SK-N-SH (cell line): ENCODE measurements around the gene PHF21B. TPM values are rescaled to one million over a fixed set of nuclear protein-coding genes. Genes with fewer than 3 reads are reported as not detected.

Experiments used
- CTCF ChIA-PET: fragments of 300-600, 350-600 bp; formaldehyde crosslinking; extraction: SDS; loops from one replicate; lab custom pipeline; 2021; lab: Yijun Ruan, JAX
- POLR2A ChIA-PET: fragments of 350-600 bp; sonication (Branson Sonifier 250); formaldehyde crosslinking; extraction: SDS; loops from one replicate; lab custom pipeline; 2020; ENCODE audit warnings: antibody characterized with exemption, inconsistent platforms; lab: Yijun Ruan, JAX
- DNase-seq: peaks from one replicate; pipeline ENCODE4 v3.0.0; 2012
- H2AFZ ChIP-seq: fragments of 200-600 bp; sonication (generic); 2 replicates; pipeline ENCODE4 v1.8.1; 2016; ENCODE audit warnings: antibody characterized with exemption, mild to moderate bottlenecking, low read depth
- H3F3A ChIP-seq: fragments of 200-600 bp; sonication (generic); replicated peaks from 2 replicates; pipeline ENCODE3; 2016; ENCODE audit warnings: antibody characterized with exemption, mild to moderate bottlenecking; ENCODE audit not compliant: insufficient read depth
- H3K27ac ChIP-seq, 2 experiments: fragments of 200-500 bp in 1 of 2; fragments of 200-600 bp in 1 of 2; sonication (Bioruptor generic) in 1 of 2; sonication (generic), shearing (Covaris generic) in 1 of 2; 2 replicates each; pipeline versions ENCODE4 v1.5.1 to v1.6.1; 2014 to 2016; ENCODE audit warnings: low read depth in 2 of 2, inconsistent platforms in 1 of 2, low read length in 1 of 2, mild to moderate bottlenecking in 1 of 2, mixed read lengths in 1 of 2
- H3K27me3 ChIP-seq: fragments of 200-600 bp; sonication (generic), shearing (Covaris generic); 2 replicates; pipeline ENCODE4 v1.6.1; 2016; ENCODE audit warnings: mixed run types; ENCODE audit not compliant: insufficient read depth
- H3K36me3 ChIP-seq, 2 experiments: fragments of 200-500 bp in 1 of 2; fragments of 200-600 bp in 1 of 2; sonication (Bioruptor generic) in 1 of 2; sonication (generic) in 1 of 2; replicated peaks in 1 of 2; 2 replicates each; pipeline versions ENCODE3 to v1.5.1; 2014 to 2016; ENCODE audit warnings: low read length in 1 of 2, mild to moderate bottlenecking in 1 of 2; ENCODE audit not compliant: insufficient read depth in 2 of 2, control insufficient read depth in 1 of 2
- H3K4me1 ChIP-seq, 2 experiments: fragments of 200-500 bp in 1 of 2; fragments of 200-600 bp in 1 of 2; sonication (Bioruptor generic) in 1 of 2; sonication (generic), shearing (Covaris generic) in 1 of 2; 2 replicates each; pipeline versions ENCODE4 v1.5.1 to v1.6.1; 2014 to 2016; ENCODE audit warnings: low read depth in 1 of 2, low read length in 1 of 2, mixed run types in 1 of 2; ENCODE audit not compliant: insufficient read depth in 2 of 2, control insufficient read depth in 1 of 2
- H3K4me2 ChIP-seq: fragments of 200-600 bp; sonication (generic), shearing (Covaris generic); 2 replicates; pipeline ENCODE4 v1.6.1; 2017; ENCODE audit warnings: mixed run types
- H3K4me3 ChIP-seq, 2 experiments: fragments of 200-500 bp in 1 of 2; fragments of 200-600 bp in 1 of 2; sonication (Bioruptor generic) in 1 of 2; sonication (generic), shearing (Covaris generic) in 1 of 2; 2 replicates each; pipeline versions ENCODE4 v1.5.1 to v1.8.1; 2014 to 2016; ENCODE audit warnings: low read depth in 2 of 2, inconsistent platforms in 1 of 2, low read length in 1 of 2, mild to moderate bottlenecking in 1 of 2, mixed read lengths in 1 of 2, moderate library complexity in 1 of 2
- H3K79me2 ChIP-seq: fragments of 200-600 bp; sonication (generic); 2 replicates; pipeline ENCODE4 v1.8.1; 2017; ENCODE audit warnings: mild to moderate bottlenecking; ENCODE audit not compliant: insufficient read depth
- H3K9ac ChIP-seq: fragments of 200-600 bp; sonication (generic); 2 replicates; pipeline ENCODE4 v1.6.1; 2017; ENCODE audit warnings: mixed run types
- H3K9me2 ChIP-seq: fragments of 200-600 bp; sonication (generic); 2 replicates; pipeline ENCODE4 v1.6.1; 2017; ENCODE audit warnings: mixed run types
- H3K9me3 ChIP-seq: fragments of 200-600 bp; sonication (generic); 2 replicates; pipeline ENCODE4 v1.6.1; 2017; ENCODE audit warnings: mixed run types, mild to moderate bottlenecking, moderate library complexity
- H4K20me1 ChIP-seq: fragments of 200-600 bp; sonication (generic); 2 replicates; pipeline ENCODE4 v1.6.1; 2017; ENCODE audit warnings: mild to moderate bottlenecking, mixed run types; ENCODE audit not compliant: insufficient read depth
- GABPA ChIP-seq: IDR thresholded peaks from 2 replicates; pipeline ENCODE4 v1.4.0; 2012; ENCODE audit warnings: low read depth, mild to moderate bottlenecking
- GATA2 ChIP-seq: sonication (generic); formaldehyde crosslinking; IDR thresholded peaks from 2 replicates; pipeline ENCODE4 v1.5.0; 2020; ENCODE audit warnings: mild to moderate bottlenecking, missing genetic modification reagents
- NRF1 ChIP-seq: IDR thresholded peaks from 2 replicates; pipeline ENCODE4 v1.6.1; 2012; ENCODE audit warnings: low read depth, mild to moderate bottlenecking, low read length
- POLR2AphosphoS5 ChIP-seq: IDR thresholded peaks from 2 replicates; pipeline ENCODE4 v1.6.1; 2012; ENCODE audit warnings: low read depth, low read length
- RAD21 ChIP-seq: IDR thresholded peaks from 2 replicates; pipeline ENCODE4 v1.6.1; 2012; ENCODE audit warnings: mild to moderate bottlenecking, low read length
- RCOR1 ChIP-seq: fragments of 150-350 bp; IDR thresholded peaks from 2 replicates; pipeline ENCODE4 v1.6.1; 2017; ENCODE audit warnings: antibody characterized with exemption, low read length
- RFX5 ChIP-seq: IDR thresholded peaks from 2 replicates; pipeline ENCODE4 v1.6.1; 2012; ENCODE audit warnings: mild to moderate bottlenecking, improper control_type of control experiment, low read length
- TEAD4 ChIP-seq: IDR thresholded peaks from 2 replicates; pipeline ENCODE4 v1.4.0; 2012; ENCODE audit warnings: mild to moderate bottlenecking, borderline replicate concordance; ENCODE audit not compliant: insufficient read depth
- YY1 ChIP-seq: IDR thresholded peaks from 2 replicates; pipeline ENCODE4 v1.4.0; 2012; ENCODE audit warnings: low read depth, mild to moderate bottlenecking
- WGBS: methylation state at CpG from one replicate; pipeline ENCODE4 v1.1.6; 2017; ENCODE audit warnings: low lambda C conversion rate; 5-methylcytosine and 5-hydroxymethylcytosine counted together
- polyA plus RNA-seq, 3 experiments: library from polyadenylated mRNA; depleted of rRNA; stranded (reverse); fragments of >200 nt; gene quantifications; 2 replicates each; pipeline ENCODE4 v1.2.3, GENCODE V29; 2012
- TF ChIP-seq, protein P1 (sequence below): IDR thresholded peaks from 2 replicates; pipeline ENCODE4; 2012
- TF ChIP-seq, protein P2 (sequence below): fragments of 150-350 bp; IDR thresholded peaks from 2 replicates; pipeline ENCODE4 v1.6.1; 2016; ENCODE audit warnings: mild to moderate bottlenecking, low read depth, low read length
- TF ChIP-seq, protein P3 (sequence below): IDR thresholded peaks from 2 replicates; pipeline ENCODE4 v1.4.0; 2012; ENCODE audit warnings: low read depth, borderline replicate concordance
- TF ChIP-seq, protein P4 (sequence below): fragments of 150-350 bp; IDR thresholded peaks from 2 replicates; pipeline ENCODE4 v1.6.1; 2017; ENCODE audit warnings: antibody characterized with exemption, low read length, low read depth, borderline replicate concordance

PHF21B gene
- polyA plus RNA-seq, 1 of the 3 experiments (the other 2 are of a cell fraction): 0.76 TPM

DNA sequence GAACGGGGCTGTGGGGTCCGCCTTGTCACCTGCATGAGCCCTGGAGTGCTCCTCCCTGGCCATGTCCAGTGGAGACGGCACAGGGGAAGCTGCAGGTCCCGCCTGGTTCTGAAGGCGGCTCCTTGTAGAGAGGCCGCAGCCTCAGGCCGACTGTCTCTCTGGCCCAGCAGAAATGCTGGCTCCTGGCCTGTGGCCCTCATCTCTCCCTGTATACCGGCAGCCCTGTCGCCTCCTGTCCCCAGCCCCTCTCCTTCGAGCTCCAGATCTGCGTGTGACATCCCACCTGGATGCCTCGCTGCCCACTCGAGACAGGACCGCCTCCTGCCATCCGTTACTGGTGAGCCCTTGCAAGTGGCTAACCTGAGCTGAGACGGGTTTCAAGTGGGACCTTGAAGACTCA is 73.6 kb downstream of the PHF21B start (continued):
- TF ChIP-seq, protein P1, sequence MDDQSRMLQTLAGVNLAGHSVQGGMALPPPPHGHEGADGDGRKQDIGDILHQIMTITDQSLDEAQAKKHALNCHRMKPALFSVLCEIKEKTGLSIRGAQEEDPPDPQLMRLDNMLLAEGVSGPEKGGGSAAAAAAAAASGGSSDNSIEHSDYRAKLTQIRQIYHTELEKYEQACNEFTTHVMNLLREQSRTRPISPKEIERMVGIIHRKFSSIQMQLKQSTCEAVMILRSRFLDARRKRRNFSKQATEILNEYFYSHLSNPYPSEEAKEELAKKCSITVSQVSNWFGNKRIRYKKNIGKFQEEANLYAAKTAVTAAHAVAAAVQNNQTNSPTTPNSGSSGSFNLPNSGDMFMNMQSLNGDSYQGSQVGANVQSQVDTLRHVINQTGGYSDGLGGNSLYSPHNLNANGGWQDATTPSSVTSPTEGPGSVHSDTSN: no peak
- no peak for TF ChIP-seq GABPA
- TF ChIP-seq, protein P2, sequence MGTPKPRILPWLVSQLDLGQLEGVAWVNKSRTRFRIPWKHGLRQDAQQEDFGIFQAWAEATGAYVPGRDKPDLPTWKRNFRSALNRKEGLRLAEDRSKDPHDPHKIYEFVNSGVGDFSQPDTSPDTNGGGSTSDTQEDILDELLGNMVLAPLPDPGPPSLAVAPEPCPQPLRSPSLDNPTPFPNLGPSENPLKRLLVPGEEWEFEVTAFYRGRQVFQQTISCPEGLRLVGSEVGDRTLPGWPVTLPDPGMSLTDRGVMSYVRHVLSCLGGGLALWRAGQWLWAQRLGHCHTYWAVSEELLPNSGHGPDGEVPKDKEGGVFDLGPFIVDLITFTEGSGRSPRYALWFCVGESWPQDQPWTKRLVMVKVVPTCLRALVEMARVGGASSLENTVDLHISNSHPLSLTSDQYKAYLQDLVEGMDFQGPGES: no peak
- TF ChIP-seq, all 33 proteins: peak for 0

DNA sequence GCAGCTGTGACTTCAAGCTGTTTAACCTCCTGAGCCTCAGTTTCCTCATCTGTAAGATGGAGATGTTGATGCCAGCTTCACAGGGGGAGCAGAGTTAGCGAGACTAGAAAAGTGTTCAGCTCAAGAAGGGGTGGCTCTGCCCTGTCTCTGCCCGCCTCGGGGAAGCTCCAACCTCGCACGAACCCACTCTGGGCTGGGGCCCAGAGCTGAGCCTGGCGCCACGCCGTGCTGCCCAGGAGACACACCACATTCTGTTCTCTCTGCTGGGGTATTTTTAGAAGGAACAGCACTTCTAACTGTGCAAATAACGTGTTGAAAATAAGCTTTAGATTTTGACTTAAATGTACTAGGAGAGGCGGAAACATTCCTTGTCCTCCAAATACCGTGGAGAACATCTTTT is 74.1 kb downstream of the PHF21B start:
- 67% methylated on average over 11 of the region's 11 CpGs for WGBS
- Histone ChIP-seq H3K27me3 (no peaks in the 10 kb centered on the region), H4K20me1 (no peaks in the 10 kb centered on the region), H3K79me2 (no peaks in the 10 kb centered on the region), H3K4me1 (peaks cover 0 to 43% of the 10 kb centered on the region in 2 experiments; a peak in 1 of 4 replicates), H3F3A (no peaks in the 10 kb centered on the region), H2AFZ (no peak overlapping the region), H3K4me2 (no peak overlapping the region), H3K36me3 (no peaks in the 10 kb centered on the region), H3K9me3 (no peaks in the 10 kb centered on the region), H3K9me2 (no peaks in the 10 kb centered on the region), H3K4me3 (no peak overlapping the region), H3K27ac (no peak overlapping the region), H3K9ac (no peak overlapping the region)
- ChIA-PET POLR2A (no interaction called here), CTCF (interaction anchor here (1.0 to 2.1 kb wide), 3 partner anchors 18 to 40 kb away, joined by 3 to 5 read pairs (median 3); no protein-coding TSS in a partner anchor)
- no peak for TF ChIP-seq RAD21
- TF ChIP-seq GATA2: no peak
- TF ChIP-seq, protein P3, sequence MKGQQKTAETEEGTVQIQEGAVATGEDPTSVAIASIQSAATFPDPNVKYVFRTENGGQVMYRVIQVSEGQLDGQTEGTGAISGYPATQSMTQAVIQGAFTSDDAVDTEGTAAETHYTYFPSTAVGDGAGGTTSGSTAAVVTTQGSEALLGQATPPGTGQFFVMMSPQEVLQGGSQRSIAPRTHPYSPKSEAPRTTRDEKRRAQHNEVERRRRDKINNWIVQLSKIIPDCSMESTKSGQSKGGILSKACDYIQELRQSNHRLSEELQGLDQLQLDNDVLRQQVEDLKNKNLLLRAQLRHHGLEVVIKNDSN: no peak
- TF ChIP-seq RFX5: no peak
- TF ChIP-seq, protein P4, sequence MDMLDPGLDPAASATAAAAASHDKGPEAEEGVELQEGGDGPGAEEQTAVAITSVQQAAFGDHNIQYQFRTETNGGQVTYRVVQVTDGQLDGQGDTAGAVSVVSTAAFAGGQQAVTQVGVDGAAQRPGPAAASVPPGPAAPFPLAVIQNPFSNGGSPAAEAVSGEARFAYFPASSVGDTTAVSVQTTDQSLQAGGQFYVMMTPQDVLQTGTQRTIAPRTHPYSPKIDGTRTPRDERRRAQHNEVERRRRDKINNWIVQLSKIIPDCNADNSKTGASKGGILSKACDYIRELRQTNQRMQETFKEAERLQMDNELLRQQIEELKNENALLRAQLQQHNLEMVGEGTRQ: no peak
- TF ChIP-seq YY1: no peak
- TF ChIP-seq TEAD4: no peak
- TF ChIP-seq, protein P1: no peak
- no peak for TF ChIP-seq NRF1
- TF ChIP-seq POLR2AphosphoS5: no peak
- no peak for TF ChIP-seq RCOR1
- DNase-seq: no peak
